CD4-positive, alpha-beta T cell treated with Interleukin-10 for 1 hour (primary cell): ENCODE data around the gene LCORL.
"Not testable (repeated sequence)": the region's sequence is repeated elsewhere in the genome, so short reads cannot be mapped to it uniquely, and the experiment has no call there.

Source experiments
- DNase-seq: peaks from one replicate; pipeline ENCODE4 v3.0.0-alpha.2; 2020

LCORL gene

GRCh38 chr4:17924189-17924588, 97.4 kb downstream of the LCORL start:
- DNase-seq, result no peak

GRCh38 chr4:17921451-17921850, 100.1 kb downstream of the LCORL start:
- no peak for DNase-seq

GRCh38 chr4:17920681-17921080, 100.9 kb downstream of the LCORL start:
- DNase-seq, result no peak

- no peak for DNase-seq
Measured at GRCh38 chr4:17915439-17915838, 106.1 kb downstream of the LCORL start.

GRCh38 chr4:17912011-17912410, 109.5 kb downstream of the LCORL start:
- no peak for DNase-seq

GRCh38 chr4:17911608-17912007, 109.9 kb downstream of the LCORL start:
- no peak for DNase-seq

GRCh38 chr4:17898553-17899055, 123.0 kb downstream of the LCORL start:
- no peak for DNase-seq

GRCh38 chr4:17895481-17895880, 126.1 kb downstream of the LCORL start:
- DNase-seq, result no peak

GRCh38 chr4:17894421-17894820, 127.1 kb downstream of the LCORL start:
- no peak for DNase-seq

- DNase-seq, result no peak
Measured at GRCh38 chr4:17889692-17890091, 131.9 kb downstream of the LCORL start.

- no peak for DNase-seq
Measured at GRCh38 chr4:17884511-17884910, 137.0 kb downstream of the LCORL start.

- DNase-seq, result no peak
Measured at GRCh38 chr4:17884063-17884462, 137.5 kb downstream of the LCORL start.

GRCh38 chr4:17877661-17878060, 143.9 kb downstream of the LCORL start:
- DNase-seq, result no peak

- DNase-seq, result no peak
Measured at GRCh38 chr4:17876943-17877342, 144.6 kb downstream of the LCORL start.

- no peak for DNase-seq
Measured at GRCh38 chr4:17875402-17876070, 146.0 kb downstream of the LCORL start.

- DNase-seq, result no peak
Measured at GRCh38 chr4:17869327-17869726, 152.2 kb downstream of the LCORL start.

- DNase-seq, result no peak
Measured at GRCh38 chr4:17867276-17867675, 154.3 kb downstream of the LCORL start.

GRCh38 chr4:17866810-17867209, 154.7 kb downstream of the LCORL start:
- DNase-seq, result no peak

- no peak for DNase-seq
Measured at GRCh38 chr4:17865866-17866363, 155.6 kb downstream of the LCORL start.

- not testable (repeated sequence) for DNase-seq
Measured at GRCh38 chr4:17861906-17862305, 159.6 kb downstream of the LCORL start.

- DNase-seq, result no peak
Measured at GRCh38 chr4:17859793-17860406, 161.7 kb downstream of the LCORL start.

- no peak for DNase-seq
Measured at GRCh38 chr4:17854036-17854435, 167.5 kb downstream of the LCORL start.

GRCh38 chr4:17851959-17852358, 169.6 kb downstream of the LCORL start:
- no peak for DNase-seq

- not testable (repeated sequence) for DNase-seq
Measured at GRCh38 chr4:17850295-17850694, 171.3 kb downstream of the LCORL start.

GRCh38 chr4:17846266-17846665, 175.3 kb downstream of the LCORL start:
- no peak for DNase-seq
